ENCODE data around the gene ZNF628.

ZNF628 gene

GRCh38 chr19:55451163-55451964 lies 25.1 kb upstream of the ZNF628 start:
- DNase-seq = no peak

- no peak for DNase-seq
Measured at GRCh38 chr19:55451965-55452748, 24.3 kb upstream of the ZNF628 start.

- DNase-seq = no peak
Measured at GRCh38 chr19:55452749-55453346, 23.6 kb upstream of the ZNF628 start.

GRCh38 chr19:55453511-55454260 lies 22.7 kb upstream of the ZNF628 start:
- DNase-seq = no peak

GRCh38 chr19:55454787-55455243 lies 21.6 kb upstream of the ZNF628 start:
- DNase-seq = peak; percentile 37 to 47

- no peak for DNase-seq
Measured at GRCh38 chr19:55455576-55456235, 20.7 kb upstream of the ZNF628 start.

GRCh38 chr19:55456347-55456746 lies 20.1 kb upstream of the ZNF628 start:
- DNase-seq = no peak

GRCh38 chr19:55457683-55458457 lies 18.5 kb upstream of the ZNF628 start:
- DNase-seq = no peak

- no peak for DNase-seq
Measured at GRCh38 chr19:55459551-55459949, 16.9 kb upstream of the ZNF628 start.

GRCh38 chr19:55459950-55460657 lies 16.3 kb upstream of the ZNF628 start:
- DNase-seq = no peak

GRCh38 chr19:55460670-55461258 lies 15.7 kb upstream of the ZNF628 start:
- DNase-seq = peak; percentile 32 to 34

- peak; percentile 100 for DNase-seq
Measured at GRCh38 chr19:55461259-55461973, 15.0 kb upstream of the ZNF628 start, which contains the start of gene ISOC2. ISOC2 (minus strand) TSS chr19:55461642; CDS start chr19:55456486, 5,156 bp downstream.

GRCh38 chr19:55461974-55462626 lies 14.3 kb upstream of the ZNF628 start:
- DNase-seq = no peak

GRCh38 chr19:55462722-55463121 lies 13.7 kb upstream of the ZNF628 start:
- DNase-seq = no peak

- no peak for DNase-seq
Measured at GRCh38 chr19:55463583-55464031, 12.8 kb upstream of the ZNF628 start.

GRCh38 chr19:55464039-55464661 lies 12.3 kb upstream of the ZNF628 start:
- DNase-seq = no peak

- no peak for DNase-seq
Measured at GRCh38 chr19:55464662-55465054, 11.8 kb upstream of the ZNF628 start, which contains the start of gene C19orf85. C19orf85 (minus strand) TSS chr19:55464751; CDS start chr19:55464554, 197 bp downstream.

Measured in activated CD4-positive, alpha-beta T cell treated with anti-CD3 and anti-CD28 coated beads for 4 hours (primary cell).